ENCODE results near the gene ENTPD7. TPM values are rescaled to one million over a fixed set of nuclear protein-coding genes. Genes with fewer than 3 reads are reported as not detected.

ENTPD7 gene
- total RNA-seq, 4 donors from 2014 or later = 3.3 to 7.5 (median 4.4) TPM

GRCh38 chr10:99682752-99683151 is 23.4 kb downstream of the ENTPD7 start:
- peaks cover 0 to 42% (median 5%) of the 10 kb centered on the region in 3 donors for H3K36me3 ChIP-seq
- DNase-seq (ENCODE audit: low spot score in 2 of 2) = no peak
- H3K27me3 ChIP-seq = no peaks in the 10 kb centered on the region
- no peaks in the 10 kb centered on the region for H3K4me1 ChIP-seq
- no peak overlapping the region for H3K27ac ChIP-seq
- no peak overlapping the region for H3K4me3 ChIP-seq
- TF ChIP-seq EP300 (IDR thresholded peaks at IDR 0.05) (no peak), POLR2A (IDR thresholded peaks at IDR 0.05) (no peak), CTCF (IDR thresholded peaks at IDR 0.05) (no peak)
- H3K9me3 ChIP-seq = no peaks in the 10 kb centered on the region
- WGBS, 2 donors = 79 to 87% methylated on average over 1 of the region's 1 CpG

DNA sequence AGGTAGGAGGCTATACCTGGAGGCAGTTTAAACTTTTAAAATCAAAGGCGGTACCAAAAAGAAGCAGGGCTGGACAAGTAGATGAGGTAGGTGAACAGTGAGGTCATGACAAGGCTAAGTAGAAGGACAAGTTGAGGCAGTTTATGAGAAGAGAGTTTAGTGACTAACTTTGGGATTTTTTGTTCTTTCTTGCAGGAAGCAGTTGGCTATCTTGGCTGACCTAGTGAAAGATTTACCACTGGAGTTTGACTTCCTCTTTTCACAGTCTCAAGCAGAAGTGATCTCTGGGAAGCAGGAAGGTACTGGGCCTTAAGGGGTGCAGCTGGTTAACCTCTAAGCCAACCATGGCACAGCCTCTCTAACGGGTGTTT is 26.3 kb downstream of the ENTPD7 start:
- 74 to 76% methylated on average over 2 of the region's 2 CpGs for WGBS, 2 donors
- no peak for DNase-seq (ENCODE audit: low spot score in 2 of 2)
- Histone ChIP-seq H3K27me3 (no peaks in the 10 kb centered on the region), H3K36me3 (peaks cover 0 to 26% (median 5%) of the 10 kb centered on the region in 3 donors), H3K4me3 (no peak overlapping the region), H3K4me1 (no peaks in the 10 kb centered on the region), H3K9me3 (no peaks in the 10 kb centered on the region), H3K27ac (no peak overlapping the region)
- TF ChIP-seq CTCF (IDR thresholded peaks at IDR 0.05) = no peak
- no peak for TF ChIP-seq EP300 (IDR thresholded peaks at IDR 0.05)
- TF ChIP-seq POLR2A (IDR thresholded peaks at IDR 0.05) = no peak

DNA sequence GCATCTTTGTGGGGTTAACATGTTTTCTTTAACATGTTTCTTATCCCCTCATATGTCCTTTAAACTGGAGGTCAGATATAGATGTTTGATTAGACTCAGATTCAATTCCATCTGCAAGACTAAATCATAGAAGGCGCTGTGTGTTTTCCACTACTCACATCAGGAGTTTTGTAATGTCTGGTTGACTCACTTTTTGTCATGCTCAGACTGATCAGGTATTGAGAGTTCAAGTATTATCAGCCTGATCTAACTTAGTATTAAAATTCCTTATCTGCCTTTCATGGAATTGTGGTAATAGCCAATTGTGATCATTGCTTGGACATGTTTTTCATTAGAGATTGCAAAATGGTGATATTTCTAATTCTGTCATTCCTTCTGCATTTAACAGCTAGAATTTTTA is 30.2 kb downstream of the ENTPD7 start:
- DNase-seq (ENCODE audit: low spot score in 2 of 2) = no peak
- H3K9me3 ChIP-seq = no peaks in the 10 kb centered on the region
- H3K4me1 ChIP-seq = no peaks in the 10 kb centered on the region
- H3K4me3 ChIP-seq = no peak overlapping the region
- 93 to 100% methylated on average over 1 of the region's 1 CpG for WGBS, 2 donors
- H3K36me3 ChIP-seq = peaks cover 0 to 27% (median 9%) of the 10 kb centered on the region in 3 donors
- TF ChIP-seq POLR2A (IDR thresholded peaks at IDR 0.05) = no peak
- no peak for TF ChIP-seq CTCF (IDR thresholded peaks at IDR 0.05)
- TF ChIP-seq EP300 (IDR thresholded peaks at IDR 0.05) = no peak
- H3K27ac ChIP-seq = no peak overlapping the region
- H3K27me3 ChIP-seq = no peaks in the 10 kb centered on the region

DNA sequence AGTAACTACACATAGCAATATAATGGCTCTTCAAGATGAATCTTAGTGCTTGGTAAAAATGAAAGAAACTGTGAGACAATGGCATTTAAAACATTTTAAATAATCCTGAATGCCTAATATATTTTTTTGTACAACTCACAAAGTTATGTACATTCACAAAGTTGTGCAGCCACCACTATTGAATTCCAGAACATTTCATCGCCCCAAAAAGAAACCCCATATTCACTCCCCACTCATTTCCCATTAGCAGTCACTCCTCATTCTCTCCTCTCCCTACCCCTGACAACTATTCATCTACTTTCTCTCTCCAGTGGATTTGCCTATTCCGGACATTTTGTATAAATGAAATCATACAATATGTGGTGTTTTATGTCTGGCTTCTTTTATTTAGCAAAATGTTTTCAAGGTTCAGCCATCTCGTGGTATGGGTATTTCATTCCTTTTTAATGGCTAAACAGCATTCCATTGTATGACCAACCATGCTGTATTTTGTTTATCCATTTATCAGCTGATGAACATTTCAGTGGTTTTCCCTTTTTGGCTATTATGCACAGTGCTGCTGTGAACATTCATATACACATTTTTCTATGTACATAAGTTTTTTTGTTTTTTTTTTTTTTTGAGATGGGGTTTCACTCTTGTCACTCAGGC is 34.7 kb downstream of the ENTPD7 start:
- Histone ChIP-seq H3K4me3 (no peak overlapping the region), H3K4me1 (no peaks in the 10 kb centered on the region), H3K36me3 (peaks cover 0 to 57% (median 9%) of the 10 kb centered on the region in 3 donors), H3K27me3 (no peaks in the 10 kb centered on the region), H3K9me3 (no peaks in the 10 kb centered on the region), H3K27ac (no peak overlapping the region)
- 73 to 77% methylated on average over 3 of the region's 3 CpGs for WGBS, 2 donors
- DNase-seq (ENCODE audit: low spot score in 2 of 2) = no peak
- TF ChIP-seq CTCF (IDR thresholded peaks at IDR 0.05) = no peak
- TF ChIP-seq EP300 (IDR thresholded peaks at IDR 0.05) = no peak
- no peak for TF ChIP-seq POLR2A (IDR thresholded peaks at IDR 0.05)

- no peaks in the 10 kb centered on the region for H3K9me3 ChIP-seq
- no peaks in the 10 kb centered on the region for H3K4me1 ChIP-seq
- no peak for TF ChIP-seq POLR2A (IDR thresholded peaks at IDR 0.05)
- no peak for TF ChIP-seq CTCF (IDR thresholded peaks at IDR 0.05)
- no peak for TF ChIP-seq EP300 (IDR thresholded peaks at IDR 0.05)
- H3K36me3 ChIP-seq = peaks cover 0 to 73% (median 9%) of the 10 kb centered on the region in 3 donors
- H3K27ac ChIP-seq = no peak overlapping the region
- no peaks in the 10 kb centered on the region for H3K27me3 ChIP-seq
- WGBS, 2 donors = 89 to 91% methylated on average over 6 of the region's 6 CpGs
- no peak for DNase-seq (ENCODE audit: low spot score in 2 of 2)
- no peak overlapping the region for H3K4me3 ChIP-seq
Measured at GRCh38 chr10:99695761-99696160, 36.5 kb downstream of the ENTPD7 start.
